Hepatocyte (in vitro differentiated cells): ENCODE measurements around the gene MID1.

Experiments
- CTCF ChIP-seq: fragments of 200-600 bp; sonication (generic); IDR thresholded peaks from 2 replicates; pipeline ENCODE4 v1.5.1; 2016; ENCODE audit warnings: antibody characterized with exemption, mild to moderate bottlenecking; ENCODE audit not compliant: poor library complexity
- EZH2 ChIP-seq: fragments of 200-600 bp; sonication (generic); IDR thresholded peaks from 2 replicates; pipeline ENCODE4 v1.6.1; 2016; ENCODE audit warnings: antibody characterized with exemption, mild to moderate bottlenecking, borderline replicate concordance
- EZH2phosphoT487 ChIP-seq: fragments of 200-600 bp; sonication (generic); IDR thresholded peaks from one replicate; pipeline ENCODE4 v1.6.1; 2018; ENCODE audit warnings: antibody characterized with exemption, mild to moderate bottlenecking, low read depth, moderate library complexity; ENCODE audit not compliant: unreplicated experiment, severe bottlenecking

GRCh38 chrX:10630320-10630719 lies 9.9 kb upstream of the MID1 start:
- TF ChIP-seq EZH2 (no peak), CTCF (no peak), EZH2phosphoT487 (no peak)
